Smooth muscle cell (in vitro differentiated cells): ENCODE results near the gene IGHMBP2. TPM values are rescaled to one million over a fixed set of nuclear protein-coding genes. Genes with fewer than 3 reads are reported as not detected.

Experiments used
- DNase-seq: peaks from one replicate; lab custom pipeline; 2025; ENCODE audit not compliant: unreplicated experiment; lab: John Stamatoyannopoulos, UW
- H2AFZ ChIP-seq: fragments of 200-600 bp; sonication (generic); 2 replicates; pipeline ENCODE4 v1.6.0; 2016; ENCODE audit warnings: antibody characterized with exemption, low read depth, mild to moderate bottlenecking
- H3F3A ChIP-seq: fragments of 200-600 bp; sonication (generic); 2 replicates; pipeline ENCODE4 v1.6.0; 2017; ENCODE audit warnings: antibody characterized with exemption, low read depth
- H3K27ac ChIP-seq: fragments of 200-600 bp; sonication (generic); 2 replicates; pipeline ENCODE4 v1.5.1; 2016; ENCODE audit warnings: low read depth, mild to moderate bottlenecking
- H3K27me3 ChIP-seq: fragments of 200-600 bp; sonication (generic); 2 replicates; pipeline ENCODE4 v1.6.1; 2016; ENCODE audit warnings: low read depth, mild to moderate bottlenecking
- H3K36me3 ChIP-seq: fragments of 200-600 bp; sonication (generic); 2 replicates; pipeline ENCODE4 v1.5.1; 2016; ENCODE audit warnings: low read depth
- H3K4me1 ChIP-seq: fragments of 200-600 bp; sonication (generic); 2 replicates; pipeline ENCODE4 v1.5.1; 2016; ENCODE audit warnings: low read depth
- H3K4me2 ChIP-seq: fragments of 200-600 bp; sonication (generic); 2 replicates; pipeline ENCODE4 v1.6.0; 2016; ENCODE audit warnings: mild to moderate bottlenecking
- H3K4me3 ChIP-seq: fragments of 200-600 bp; sonication (generic); 2 replicates; pipeline ENCODE4 v1.5.1; 2016; ENCODE audit warnings: mild to moderate bottlenecking
- H3K79me2 ChIP-seq: fragments of 200-600 bp; sonication (generic); 2 replicates; pipeline ENCODE4 v1.6.0; 2016; ENCODE audit warnings: low read depth, mild to moderate bottlenecking
- H3K9ac ChIP-seq: fragments of 200-600 bp; sonication (generic); 2 replicates; pipeline ENCODE4 v1.6.0; 2016; ENCODE audit warnings: low read depth
- H3K9me3 ChIP-seq: fragments of 200-600 bp; sonication (generic); replicated peaks from 2 replicates; pipeline ENCODE4 v1.5.1; 2016; ENCODE audit warnings: low read depth
- H4K20me1 ChIP-seq: fragments of 200-600 bp; sonication (generic); 2 replicates; pipeline ENCODE4 v1.6.0; 2016; ENCODE audit warnings: low read depth
- CTCF ChIP-seq: fragments of 200-600 bp; sonication (generic); IDR thresholded peaks from 2 replicates; pipeline ENCODE4 v1.5.1; 2017; ENCODE audit warnings: borderline replicate concordance, mild to moderate bottlenecking, antibody characterized with exemption; ENCODE audit not compliant: insufficient read depth, poor library complexity, severe bottlenecking
- WGBS: methylation state at CpG from one replicate; pipeline ENCODE4 v1.1.7; 2016; ENCODE audit warnings: low lambda C conversion rate; 5-methylcytosine and 5-hydroxymethylcytosine counted together
- polyA plus RNA-seq: library from polyadenylated mRNA; unstranded; fragments of >200 nt; fragmentation: Nextera tagmentation; extraction: Ambion mirVana; gene quantifications from 2 replicates; pipeline ENCODE4 v1.2.1, GENCODE V29; 2016
- total RNA-seq: library from RNA; depleted of rRNA; stranded (reverse); fragments of >200 nt; gene quantifications from 2 replicates; pipeline ENCODE4 v1.2.3, GENCODE V29; 2014

The IGHMBP2 gene
- total and polyA plus RNA-seq, 2 experiments from 2014 or later = 12.1 to 13.3 TPM

- Histone ChIP-seq H3K27ac (no peak overlapping the region), H3K9ac (no peak overlapping the region), H3K4me2 (no peak overlapping the region), H3K4me3 (no peak overlapping the region), H4K20me1 (no peaks in the 10 kb centered on the region), H3F3A (no peaks in the 10 kb centered on the region), H3K4me1 (no peaks in the 10 kb centered on the region), H3K79me2 (no peaks in the 10 kb centered on the region), H3K27me3 (no peaks in the 10 kb centered on the region), H3K36me3 (no peaks in the 10 kb centered on the region), H2AFZ (no peak overlapping the region), H3K9me3 (no peaks in the 10 kb centered on the region)
- WGBS = 91% methylated on average over 17 of the region's 17 CpGs
- TF ChIP-seq CTCF = no peak
- no peak for DNase-seq
Observed at GRCh38 chr11:68890490-68891231, 13.0 kb upstream of the IGHMBP2 start.

GRCh38 chr11:68891351-68891948 is 12.2 kb upstream of the IGHMBP2 start:
- Histone ChIP-seq H3K4me3 (no peak overlapping the region), H3K4me1 (no peaks in the 10 kb centered on the region), H2AFZ (no peak overlapping the region), H3K79me2 (no peaks in the 10 kb centered on the region), H3F3A (no peaks in the 10 kb centered on the region), H3K9ac (no peak overlapping the region), H3K27me3 (no peaks in the 10 kb centered on the region), H3K4me2 (no peak overlapping the region), H3K9me3 (no peaks in the 10 kb centered on the region), H3K36me3 (no peaks in the 10 kb centered on the region), H3K27ac (no peak overlapping the region), H4K20me1 (no peaks in the 10 kb centered on the region)
- TF ChIP-seq CTCF = no peak
- no peak for DNase-seq
- 97% methylated on average over 17 of the region's 17 CpGs for WGBS

- Histone ChIP-seq H3K79me2 (no peaks in the 10 kb centered on the region), H3K9ac (no peak overlapping the region), H3K27ac (no peak overlapping the region), H2AFZ (no peak overlapping the region), H3K4me1 (no peaks in the 10 kb centered on the region), H3K36me3 (no peaks in the 10 kb centered on the region), H3K9me3 (no peaks in the 10 kb centered on the region), H3K27me3 (no peaks in the 10 kb centered on the region), H3K4me3 (no peak overlapping the region), H3F3A (no peaks in the 10 kb centered on the region), H4K20me1 (no peaks in the 10 kb centered on the region), H3K4me2 (no peak overlapping the region)
- no peak for DNase-seq
- 99% methylated on average over 8 of the region's 20 CpGs for WGBS
- TF ChIP-seq CTCF = no peak
Observed at GRCh38 chr11:68892576-68892975, 11.1 kb upstream of the IGHMBP2 start.
